ENCODE results near the gene RFXAP. TPM values are rescaled to one million over a fixed set of nuclear protein-coding genes. Genes with fewer than 3 reads are reported as not detected.

RFXAP gene
- total and polyA plus RNA-seq, 3 experiments from 2014 or later = 3.3 to 11.7 (median 10.2) TPM

- Mint-ChIP-seq H3K4me3 (peak overlapping the region in 1 of 7 donors; percentile 19), H3K9me3 (no peaks in the 10 kb centered on the region), H3K27ac (no peak overlapping the region), H3K4me1 (no peaks in the 10 kb centered on the region), H3K27me3 (no peaks in the 10 kb centered on the region), H3K36me3 (peaks cover 0 to 3% (median 2%) of the 10 kb centered on the region in 3 donors)
- no peaks in the 10 kb centered on the region for H3K4me1 ChIP-seq (ENCODE audit: insufficient read depth, low read length)
- no peaks in the 10 kb centered on the region for H3K36me3 ChIP-seq (ENCODE audit: insufficient read depth, low read length)
- H3K27me3 ChIP-seq (ENCODE audit: insufficient read depth, low read length, poor library complexity, severe bottlenecking) = no peaks in the 10 kb centered on the region
- no peak for DNase-seq
- ChIA-PET POLR2A (no interaction called here), CTCF (no interaction called here)
- H3K27ac ChIP-seq (ENCODE audit: low read depth, low read length) = no peak overlapping the region
- no peaks in the 10 kb centered on the region for H3K9me3 ChIP-seq (ENCODE audit: low read length)
- no peak overlapping the region for H3K4me3 ChIP-seq (ENCODE audit: low read length)
Measured at GRCh38 chr13:36840718-36841250, 21.8 kb downstream of the RFXAP start.

- Mint-ChIP-seq H3K4me3 (no peak overlapping the region), H3K27ac (no peak overlapping the region), H3K9me3 (no peaks in the 10 kb centered on the region), H3K27me3 (no peaks in the 10 kb centered on the region), H3K4me1 (no peaks in the 10 kb centered on the region), H3K36me3 (peaks cover 0 to 2% (median 0%) of the 10 kb centered on the region in 3 donors)
- Histone ChIP-seq H3K4me3 (ENCODE audit: low read length) (no peak overlapping the region), H3K27ac (ENCODE audit: low read depth, low read length) (no peak overlapping the region), H3K36me3 (ENCODE audit: insufficient read depth, low read length) (no peaks in the 10 kb centered on the region), H3K9me3 (ENCODE audit: low read length) (no peaks in the 10 kb centered on the region), H3K4me1 (ENCODE audit: insufficient read depth, low read length) (no peaks in the 10 kb centered on the region), H3K27me3 (ENCODE audit: insufficient read depth, low read length, poor library complexity, severe bottlenecking) (no peaks in the 10 kb centered on the region)
- DNase-seq = no peak
- ChIA-PET POLR2A (no interaction called here), CTCF (no interaction called here)
Measured at GRCh38 chr13:36841391-36841790, 22.4 kb downstream of the RFXAP start.

- Histone ChIP-seq H3K4me1 (ENCODE audit: insufficient read depth, low read length) (no peaks in the 10 kb centered on the region), H3K4me3 (ENCODE audit: low read length) (no peak overlapping the region), H3K36me3 (ENCODE audit: insufficient read depth, low read length) (no peaks in the 10 kb centered on the region), H3K9me3 (ENCODE audit: low read length) (no peaks in the 10 kb centered on the region), H3K27me3 (ENCODE audit: insufficient read depth, low read length, poor library complexity, severe bottlenecking) (no peaks in the 10 kb centered on the region), H3K27ac (ENCODE audit: low read depth, low read length) (no peak overlapping the region)
- Mint-ChIP-seq H3K4me3 (no peak overlapping the region), H3K27me3 (peaks cover 2 to 5% of the 10 kb centered on the region in 2 donors), H3K4me1 (peaks cover 0 to 2% (median 0%) of the 10 kb centered on the region in 3 donors), H3K36me3 (peaks cover 0 to 2% (median 0%) of the 10 kb centered on the region in 3 donors), H3K27ac (no peak overlapping the region), H3K9me3 (no peaks in the 10 kb centered on the region)
- ChIA-PET POLR2A (no interaction called here), CTCF (no interaction called here)
- DNase-seq = no peak
Measured at GRCh38 chr13:36847606-36848005, 28.6 kb downstream of the RFXAP start.

GRCh38 chr13:36848199-36848982 lies 29.4 kb downstream of the RFXAP start:
- Histone ChIP-seq H3K4me1 (ENCODE audit: insufficient read depth, low read length) (no peaks in the 10 kb centered on the region), H3K27me3 (ENCODE audit: insufficient read depth, low read length, poor library complexity, severe bottlenecking) (no peaks in the 10 kb centered on the region), H3K9me3 (ENCODE audit: low read length) (no peaks in the 10 kb centered on the region), H3K27ac (ENCODE audit: low read depth, low read length) (no peak overlapping the region), H3K4me3 (ENCODE audit: low read length) (no peak overlapping the region), H3K36me3 (ENCODE audit: insufficient read depth, low read length) (no peaks in the 10 kb centered on the region)
- peaks cover 2 to 6% of the 10 kb centered on the region in 2 donors for H3K27me3 Mint-ChIP-seq
- ChIA-PET POLR2A (no interaction called here), CTCF (interaction anchor here (0.6 kb wide), 1 partner anchor 98 kb away, joined by 3 read pairs; no protein-coding TSS in a partner anchor)
- no peak overlapping the region for H3K4me3 Mint-ChIP-seq
- H3K4me1 Mint-ChIP-seq = peaks cover 0 to 2% (median 0%) of the 10 kb centered on the region in 3 donors
- H3K36me3 Mint-ChIP-seq = peaks cover 0 to 2% (median 0%) of the 10 kb centered on the region in 3 donors
- no peaks in the 10 kb centered on the region for H3K9me3 Mint-ChIP-seq
- peak overlapping the region in 1 of 8 donors; percentile 12 for H3K27ac Mint-ChIP-seq
- no peak for DNase-seq

- POLR2A ChIA-PET = no interaction called here
- Histone ChIP-seq H3K4me3 (ENCODE audit: low read length) (no peak overlapping the region), H3K4me1 (ENCODE audit: insufficient read depth, low read length) (no peaks in the 10 kb centered on the region), H3K36me3 (ENCODE audit: insufficient read depth, low read length) (no peaks in the 10 kb centered on the region), H3K9me3 (ENCODE audit: low read length) (no peaks in the 10 kb centered on the region), H3K27ac (ENCODE audit: low read depth, low read length) (no peak overlapping the region), H3K27me3 (ENCODE audit: insufficient read depth, low read length, poor library complexity, severe bottlenecking) (no peaks in the 10 kb centered on the region)
- Mint-ChIP-seq H3K27ac (peak overlapping the region in 1 of 8 donors; percentile 66), H3K27me3 (peaks cover 2 to 10% of the 10 kb centered on the region in 2 donors), H3K4me3 (no peak overlapping the region), H3K36me3 (no peaks in the 10 kb centered on the region), H3K9me3 (no peaks in the 10 kb centered on the region), H3K4me1 (peaks cover 0 to 2% (median 0%) of the 10 kb centered on the region in 3 donors)
- CTCF ChIA-PET = interaction anchor here (1.3 kb wide), 1 partner anchor 38 kb away, joined by 3 read pairs; no protein-coding TSS in a partner anchor
- DNase-seq = no peak
Measured at GRCh38 chr13:36850790-36851438, 31.9 kb downstream of the RFXAP start.

GRCh38 chr13:36857253-36857652 lies 38.2 kb downstream of the RFXAP start:
- Histone ChIP-seq H3K4me3 (ENCODE audit: low read length) (no peak overlapping the region), H3K4me1 (ENCODE audit: insufficient read depth, low read length) (no peaks in the 10 kb centered on the region), H3K36me3 (ENCODE audit: insufficient read depth, low read length) (no peaks in the 10 kb centered on the region), H3K9me3 (ENCODE audit: low read length) (no peaks in the 10 kb centered on the region), H3K27me3 (ENCODE audit: insufficient read depth, low read length, poor library complexity, severe bottlenecking) (no peaks in the 10 kb centered on the region), H3K27ac (ENCODE audit: low read depth, low read length) (no peak overlapping the region)
- no peak overlapping the region for H3K27ac Mint-ChIP-seq
- no peak overlapping the region for H3K4me3 Mint-ChIP-seq
- H3K4me1 Mint-ChIP-seq = no peaks in the 10 kb centered on the region
- no peaks in the 10 kb centered on the region for H3K36me3 Mint-ChIP-seq
- ChIA-PET CTCF (no interaction called here), POLR2A (no interaction called here)
- H3K27me3 Mint-ChIP-seq = peaks cover 6 to 48% of the 10 kb centered on the region in 2 donors
- H3K9me3 Mint-ChIP-seq = no peaks in the 10 kb centered on the region
- no peak for DNase-seq

- Mint-ChIP-seq H3K4me1 (no peaks in the 10 kb centered on the region), H3K27ac (no peak overlapping the region), H3K9me3 (no peaks in the 10 kb centered on the region), H3K4me3 (no peak overlapping the region), H3K27me3 (peaks cover 5 to 53% of the 10 kb centered on the region in 2 donors), H3K36me3 (no peaks in the 10 kb centered on the region)
- no peaks in the 10 kb centered on the region for H3K27me3 ChIP-seq (ENCODE audit: insufficient read depth, low read length, poor library complexity, severe bottlenecking)
- no peaks in the 10 kb centered on the region for H3K36me3 ChIP-seq (ENCODE audit: insufficient read depth, low read length)
- no peak overlapping the region for H3K27ac ChIP-seq (ENCODE audit: low read depth, low read length)
- no peak overlapping the region for H3K4me3 ChIP-seq (ENCODE audit: low read length)
- H3K4me1 ChIP-seq (ENCODE audit: insufficient read depth, low read length) = no peaks in the 10 kb centered on the region
- POLR2A ChIA-PET = no interaction called here
- DNase-seq = no peak
- CTCF ChIA-PET = interaction anchor here (1.2 kb wide), 1 partner anchor 16 kb away, joined by 3 read pairs; no protein-coding TSS in a partner anchor
- H3K9me3 ChIP-seq (ENCODE audit: low read length) = no peaks in the 10 kb centered on the region
Measured at GRCh38 chr13:36858290-36858689, 39.3 kb downstream of the RFXAP start.

GRCh38 chr13:36859259-36859658 lies 40.2 kb downstream of the RFXAP start:
- POLR2A ChIA-PET = no interaction called here
- Mint-ChIP-seq H3K27ac (no peak overlapping the region), H3K36me3 (no peaks in the 10 kb centered on the region), H3K4me1 (no peaks in the 10 kb centered on the region), H3K4me3 (no peak overlapping the region), H3K9me3 (no peaks in the 10 kb centered on the region), H3K27me3 (peaks cover 10 to 61% of the 10 kb centered on the region in 2 donors)
- H3K4me3 ChIP-seq (ENCODE audit: low read length) = no peak overlapping the region
- H3K4me1 ChIP-seq (ENCODE audit: insufficient read depth, low read length) = no peaks in the 10 kb centered on the region
- no peaks in the 10 kb centered on the region for H3K36me3 ChIP-seq (ENCODE audit: insufficient read depth, low read length)
- CTCF ChIA-PET = no interaction called here
- DNase-seq = no peak
- H3K27ac ChIP-seq (ENCODE audit: low read depth, low read length) = no peak overlapping the region
- H3K27me3 ChIP-seq (ENCODE audit: insufficient read depth, low read length, poor library complexity, severe bottlenecking) = no peaks in the 10 kb centered on the region
- H3K9me3 ChIP-seq (ENCODE audit: low read length) = no peaks in the 10 kb centered on the region

Measured in CD8-positive, alpha-beta memory T cell (primary cell).